OCI-LY7 (cell line): ENCODE measurements around the gene PRCC. TPM values are rescaled to one million over a fixed set of nuclear protein-coding genes. Genes with fewer than 3 reads are reported as not detected.

Experiments
- BruUV-seq: library from RNA; stranded (reverse); fragments of 400-500 nt; replicated peaks from 2 replicates; lab custom pipeline; 2021; lab: Mats Ljungman, UMichigan
- CTCF ChIA-PET: fragments of 300-600 bp; sonication (Branson Sonifier 250); formaldehyde crosslinking; loops from one replicate; lab custom pipeline; 2022; ENCODE audit warnings: antibody characterized with exemption; ENCODE audit not compliant: unreplicated experiment; lab: Charles Lee
- POLR2A ChIA-PET: fragments of 300-600 bp; sonication (Branson Sonifier 250); formaldehyde crosslinking; loops from one replicate; lab custom pipeline; 2022; ENCODE audit warnings: antibody characterized with exemption; lab: Charles Lee
- DNase-seq: peaks from one replicate; pipeline ENCODE4 v3.0.0-alpha.2; 2015; ENCODE audit warnings: low spot score
- H2AFZ ChIP-seq: fragments of 200-600 bp; sonication (generic), shearing (Covaris generic); 2 replicates; pipeline ENCODE4 v1.6.1; 2014; ENCODE audit warnings: mild to moderate bottlenecking, antibody characterized with exemption, low read length, moderate library complexity
- H3K27ac ChIP-seq: fragments of 200-600 bp; sonication (generic); 2 replicates; pipeline ENCODE4 v1.5.1; 2014; ENCODE audit warnings: mixed run types, low read depth, mild to moderate bottlenecking, moderate library complexity, low read length, inconsistent platforms; ENCODE audit not compliant: poor library complexity, severe bottlenecking
- H3K36me3 ChIP-seq: fragments of 200-600 bp; sonication (generic); 2 replicates; pipeline ENCODE4 v1.6.1; 2014; ENCODE audit warnings: mild to moderate bottlenecking, antibody characterized with exemption, low read length, moderate library complexity, mixed read lengths; ENCODE audit not compliant: insufficient read depth
- H3K4me1 ChIP-seq: fragments of 200-600 bp; sonication (generic); 2 replicates; pipeline ENCODE4 v1.5.1; 2014; ENCODE audit warnings: mild to moderate bottlenecking, low read length; ENCODE audit not compliant: insufficient read depth, poor library complexity, severe bottlenecking
- H3K4me2 ChIP-seq: fragments of 200-600 bp; sonication (generic); 2 replicates; pipeline ENCODE4 v1.6.1; 2014; ENCODE audit warnings: mild to moderate bottlenecking, low read length
- H3K4me3 ChIP-seq: fragments of 200-600 bp; sonication (generic); 2 replicates; pipeline ENCODE4 v1.5.1; 2014; ENCODE audit warnings: mild to moderate bottlenecking, low read depth, low read length; ENCODE audit not compliant: poor library complexity, severe bottlenecking
- H3K79me2 ChIP-seq: fragments of 200-600 bp; sonication (generic); 2 replicates; pipeline ENCODE4 v1.6.1; 2016; ENCODE audit warnings: low read depth, mild to moderate bottlenecking, low read length, moderate library complexity, mixed read lengths; ENCODE audit not compliant: insufficient read depth
- H3K9me2 ChIP-seq: fragments of 200-600 bp; sonication (generic); 2 replicates; pipeline ENCODE4 v1.6.1; 2016; ENCODE audit warnings: mild to moderate bottlenecking, low read length, mixed read lengths; ENCODE audit not compliant: insufficient read depth
- H3K9me3 ChIP-seq: fragments of 200-600 bp; sonication (generic); 2 replicates; pipeline ENCODE4 v1.6.1; 2014; ENCODE audit warnings: mild to moderate bottlenecking, mixed run types, low read length, mixed read lengths
- H4K20me1 ChIP-seq: fragments of 200-600 bp; sonication (generic); 2 replicates; pipeline ENCODE4 v1.6.1; 2014; ENCODE audit warnings: mild to moderate bottlenecking, antibody characterized with exemption, low read length, moderate library complexity, mixed read lengths; ENCODE audit not compliant: insufficient read depth
- CTCF ChIP-seq: fragments of 200-600 bp; sonication (generic); conservative IDR thresholded peaks from 2 replicates; pipeline ENCODE4 v1.5.1; 2014; ENCODE audit warnings: mild to moderate bottlenecking, antibody characterized with exemption, low read length, moderate library complexity, mixed read lengths
- EZH2phosphoT487 ChIP-seq: fragments of 200-600 bp; sonication (generic); IDR thresholded peaks from 2 replicates; pipeline ENCODE4 v1.6.1; 2018; ENCODE audit warnings: low read depth, borderline replicate concordance, mild to moderate bottlenecking, mixed run types, antibody characterized with exemption, low read length, moderate library complexity, mixed read lengths
- intact Hi-C: fragments of 100-400 bp; cut with micrococcal nuclease; formaldehyde crosslinking; loops from one replicate; pipeline ENCODE4 v1.10.0; 2022; ENCODE audit not compliant: unreplicated experiment
- total RNA-seq, 2 experiments: library from RNA; depleted of rRNA in 1 of 2; stranded (reverse); fragments of >200 nt in 1 of 2; shearing (Covaris generic) in 1 of 2; gene quantifications; 2 replicates each; pipeline ENCODE4 v1.2.3, GENCODE V29; 2014 to 2022

Gene PRCC
- total RNA-seq, 2 experiments from 2014 or later = 54.0 to 82.9 TPM

GRCh38 chr1:156826630-156827029, 59.3 kb downstream of the PRCC start:
- intact Hi-C loops = no loop called here
- no peak overlapping the region for H3K4me3 ChIP-seq
- no peaks in the 10 kb centered on the region for H3K4me1 ChIP-seq
- H3K9me3 ChIP-seq = no peaks in the 10 kb centered on the region
- H2AFZ ChIP-seq = no peak overlapping the region
- H3K9me2 ChIP-seq = no peaks in the 10 kb centered on the region
- POLR2A ChIA-PET = interaction anchor here (0.5 kb wide), 1 partner anchor 31 kb away, joined by 3 read pairs; no protein-coding TSS in a partner anchor
- no peak for DNase-seq
- no peaks in the 10 kb centered on the region for H3K79me2 ChIP-seq
- TF ChIP-seq EZH2phosphoT487 (no peak), CTCF (no peak)
- H3K4me2 ChIP-seq = no peak overlapping the region
- H3K36me3 ChIP-seq = no peaks in the 10 kb centered on the region
- BruUV-seq = no TSS peak
- CTCF ChIA-PET = interaction anchor here (0.5 to 0.6 kb wide), 2 partner anchors 13 to 66 kb away, joined by 3 read pairs; no protein-coding TSS in a partner anchor
- H4K20me1 ChIP-seq = no peaks in the 10 kb centered on the region
- no peak overlapping the region for H3K27ac ChIP-seq

GRCh38 chr1:156828400-156829124, 61.2 kb downstream of the PRCC start:
- no peak for DNase-seq
- Histone ChIP-seq H3K9me3 (no peaks in the 10 kb centered on the region), H3K4me2 (no peak overlapping the region), H4K20me1 (no peaks in the 10 kb centered on the region), H2AFZ (no peak overlapping the region), H3K79me2 (no peaks in the 10 kb centered on the region), H3K36me3 (no peaks in the 10 kb centered on the region), H3K4me3 (no peak overlapping the region), H3K27ac (no peak overlapping the region), H3K9me2 (no peaks in the 10 kb centered on the region), H3K4me1 (no peaks in the 10 kb centered on the region)
- POLR2A ChIA-PET = no interaction called here
- intact Hi-C loops = no loop called here
- BruUV-seq = no TSS peak
- CTCF ChIA-PET = no interaction called here
- TF ChIP-seq CTCF (no peak), EZH2phosphoT487 (no peak)

DNA sequence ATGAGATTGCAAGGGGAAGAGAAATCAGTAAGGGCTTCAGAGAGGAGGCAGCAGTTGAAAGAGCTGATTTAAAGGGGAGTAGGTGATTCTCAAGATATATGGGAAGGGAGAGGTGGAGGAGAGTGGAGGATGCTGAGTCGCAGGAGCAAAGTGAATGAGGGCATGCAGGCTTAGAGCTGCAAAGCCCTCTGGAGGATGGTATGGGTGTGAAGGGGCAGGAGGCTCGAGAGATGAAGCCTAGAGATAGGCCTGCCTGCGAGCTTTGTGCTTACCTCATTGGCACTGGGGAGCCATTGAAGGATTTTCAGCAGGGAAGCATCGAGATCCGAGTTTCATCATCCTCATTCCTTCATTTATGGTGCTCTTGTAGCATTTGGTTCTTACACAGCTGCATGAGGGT, 65.1 kb downstream of the PRCC start:
- no peaks in the 10 kb centered on the region for H3K4me1 ChIP-seq
- H3K4me2 ChIP-seq = no peak overlapping the region
- BruUV-seq = no TSS peak
- CTCF ChIA-PET = no interaction called here
- TF ChIP-seq EZH2phosphoT487 = no peak
- TF ChIP-seq CTCF = no peak
- H3K36me3 ChIP-seq = no peaks in the 10 kb centered on the region
- H3K79me2 ChIP-seq = no peaks in the 10 kb centered on the region
- no peak overlapping the region for H3K27ac ChIP-seq
- H2AFZ ChIP-seq = no peak overlapping the region
- no peaks in the 10 kb centered on the region for H4K20me1 ChIP-seq
- DNase-seq = no peak
- no peak overlapping the region for H3K4me3 ChIP-seq
- no peaks in the 10 kb centered on the region for H3K9me3 ChIP-seq
- POLR2A ChIA-PET = no interaction called here
- no peaks in the 10 kb centered on the region for H3K9me2 ChIP-seq
- intact Hi-C loops = no loop called here
